IMR-90 (cell line): ENCODE results near the gene NF1. TPM values are rescaled to one million over a fixed set of nuclear protein-coding genes. Genes with fewer than 3 reads are reported as not detected.

Source experiments
- ATAC-seq: fragments of 200-7000 bp; cut with Tn5 transposase; 2 replicates; pipeline ENCODE4 v1.9.1; 2020; ENCODE audit warnings: low read depth, mild to moderate bottlenecking, moderate library complexity
- BruUV-seq: library from RNA; stranded (reverse); fragments of 400-500 nt; replicated peaks from 2 replicates; lab custom pipeline; 2021; lab: Mats Ljungman, UMichigan
- CTCF ChIA-PET: fragments of 300-600 bp; formaldehyde crosslinking; extraction: SDS; loops from one replicate; lab custom pipeline; 2021; ENCODE audit warnings: antibody characterized with exemption; lab: Yijun Ruan, JAX
- POLR2A ChIA-PET: fragments of 300-600 bp; sonication (Branson Sonifier 250); formaldehyde crosslinking; loops from one replicate; lab custom pipeline; 2022; ENCODE audit warnings: antibody characterized with exemption; ENCODE audit not compliant: unreplicated experiment; lab: Charles Lee
- DNase-seq: peaks from one replicate; pipeline ENCODE4 v3.0.0; 2013
- H2AFZ ChIP-seq: replicated peaks from 2 replicates; pipeline ENCODE3; 2013; ENCODE audit warnings: low read length, mild to moderate bottlenecking; ENCODE audit not compliant: poor library complexity
- H2AK5ac ChIP-seq: 2 replicates; pipeline ENCODE4 v1.6.1; 2013; ENCODE audit warnings: low read depth, low read length, inconsistent platforms
- H2AK9ac ChIP-seq: replicated peaks from 2 replicates; pipeline ENCODE3; 2013; ENCODE audit warnings: mild to moderate bottlenecking, low read depth, low read length, moderate library complexity; ENCODE audit not compliant: poor library complexity
- H2BK120ac ChIP-seq: 2 replicates; pipeline ENCODE4 v1.6.1; 2013; ENCODE audit warnings: low read depth, low read length, inconsistent platforms
- H2BK15ac ChIP-seq: 3 replicates; pipeline ENCODE4 v1.6.1; 2013; ENCODE audit warnings: low read depth, low read length, inconsistent platforms
- H2BK20ac ChIP-seq: 2 replicates; pipeline ENCODE4 v1.6.1; 2013; ENCODE audit warnings: low read depth, mild to moderate bottlenecking, inconsistent platforms, low read length, moderate library complexity
- H2BK5ac ChIP-seq: 2 replicates; pipeline ENCODE4 v1.6.1; 2013; ENCODE audit warnings: mild to moderate bottlenecking, low read depth, low read length, inconsistent platforms; ENCODE audit not compliant: poor library complexity, severe bottlenecking
- H3K14ac ChIP-seq: replicated peaks from 2 replicates; pipeline ENCODE4 v1.6.1; 2013; ENCODE audit warnings: low read depth, low read length, inconsistent platforms
- H3K18ac ChIP-seq: 2 replicates; pipeline ENCODE4 v1.6.1; 2013; ENCODE audit warnings: low read depth, low read length, control low read depth
- H3K23ac ChIP-seq: 2 replicates; pipeline ENCODE4 v1.6.1; 2013; ENCODE audit warnings: low read depth, low read length, inconsistent platforms
- H3K27ac ChIP-seq: 2 replicates; pipeline ENCODE4 v1.5.1; 2013; ENCODE audit warnings: mild to moderate bottlenecking, control low read depth, low read length; ENCODE audit not compliant: insufficient read depth
- H3K27me3 ChIP-seq: 2 replicates; pipeline ENCODE4 v1.6.1; 2013; ENCODE audit warnings: low read length; ENCODE audit not compliant: control insufficient read depth, insufficient read depth
- H3K36me3 ChIP-seq: 2 replicates; pipeline ENCODE4 v1.6.1; 2013; ENCODE audit warnings: low read length, mixed read lengths; ENCODE audit not compliant: control insufficient read depth, insufficient read depth
- H3K4ac ChIP-seq: 2 replicates; pipeline ENCODE4 v1.6.1; 2013; ENCODE audit warnings: low read depth, low read length, inconsistent platforms
- H3K4me1 ChIP-seq: 2 replicates; pipeline ENCODE4 v1.6.1; 2013; ENCODE audit warnings: low read length, mixed read lengths; ENCODE audit not compliant: control insufficient read depth, insufficient read depth
- H3K4me2 ChIP-seq: 2 replicates; pipeline ENCODE4 v1.6.1; 2013; ENCODE audit warnings: low read depth, mild to moderate bottlenecking, control low read depth, low read length, moderate library complexity
- H3K4me3 ChIP-seq: 2 replicates; pipeline ENCODE4 v1.5.1; 2013; ENCODE audit warnings: low read depth, mild to moderate bottlenecking, control low read depth, low read length, moderate library complexity; ENCODE audit not compliant: insufficient read depth
- H3K56ac ChIP-seq: 2 replicates; pipeline ENCODE4 v1.6.1; 2013; ENCODE audit warnings: low read length, inconsistent platforms; ENCODE audit not compliant: insufficient read depth; ENCODE audit errors: extremely low read depth
- H3K79me1 ChIP-seq, 2 experiments: 2 replicates each; pipeline ENCODE4 v1.6.1; 2013; ENCODE audit warnings: low read length in 2 of 2, inconsistent platforms in 1 of 2, low read depth in 1 of 2
- H3K9ac ChIP-seq: 2 replicates; pipeline ENCODE4 v1.6.1; 2013; ENCODE audit warnings: low read depth, low read length, control low read depth
- H3K9me1 ChIP-seq: 2 replicates; pipeline ENCODE4 v1.6.1; 2013; ENCODE audit warnings: low read length, inconsistent platforms; ENCODE audit not compliant: insufficient read depth
- H3K9me3 ChIP-seq: 2 replicates; pipeline ENCODE4 v1.6.1; 2013; ENCODE audit warnings: low read length; ENCODE audit not compliant: control insufficient read depth, insufficient read depth
- H4K20me1 ChIP-seq: 2 replicates; pipeline ENCODE4 v1.6.1; 2013; ENCODE audit warnings: low read length, inconsistent platforms; ENCODE audit not compliant: insufficient read depth
- H4K5ac ChIP-seq: 2 replicates; pipeline ENCODE4 v1.6.1; 2013; ENCODE audit warnings: mild to moderate bottlenecking, low read depth, low read length, control low read depth
- H4K8ac ChIP-seq, 2 experiments: 2 replicates each; pipeline ENCODE4 v1.6.1; 2013; ENCODE audit warnings: low read depth in 2 of 2, low read length in 2 of 2, control low read depth in 1 of 2, inconsistent platforms in 1 of 2
- H4K91ac ChIP-seq: 2 replicates; pipeline ENCODE4 v1.6.1; 2013; ENCODE audit warnings: low read depth, low read length, inconsistent platforms; ENCODE audit not compliant: insufficient read depth
- BHLHE40 ChIP-seq: fragments of 150-350 bp; IDR thresholded peaks from 2 replicates; pipeline ENCODE4 v1.6.1; 2016; ENCODE audit warnings: mild to moderate bottlenecking, low read depth, low read length
- CEBPB ChIP-seq: IDR thresholded peaks from 2 replicates; pipeline ENCODE4 v1.6.1; 2012; ENCODE audit warnings: low read depth, low read length, improper control_type of control experiment
- CHD1 ChIP-seq: IDR thresholded peaks from 2 replicates; pipeline ENCODE4 v1.6.1; 2012; ENCODE audit warnings: low read depth, low read length, improper control_type of control experiment
- CTCF ChIP-seq: conservative IDR thresholded peaks from 2 replicates; pipeline ENCODE4 v1.5.1; 2012; ENCODE audit warnings: mild to moderate bottlenecking, low read depth, low read length, improper control_type of control experiment
- ELK1 ChIP-seq: fragments of 150-350 bp; IDR thresholded peaks from 2 replicates; pipeline ENCODE4 v1.6.1; 2016; ENCODE audit warnings: low read depth, mild to moderate bottlenecking, low read length, moderate library complexity, borderline replicate concordance
- FOS ChIP-seq: fragments of 150-350 bp; IDR thresholded peaks from 2 replicates; pipeline ENCODE4 v1.6.1; 2016; ENCODE audit warnings: low read depth, low read length
- MAFK ChIP-seq: IDR thresholded peaks from 2 replicates; pipeline ENCODE4 v1.6.1; 2012; ENCODE audit warnings: low read depth, low read length, improper control_type of control experiment
- MAZ ChIP-seq: IDR thresholded peaks from 2 replicates; pipeline ENCODE4 v1.6.1; 2012; ENCODE audit warnings: low read depth, mild to moderate bottlenecking, low read length, improper control_type of control experiment, moderate library complexity, borderline replicate concordance
- MXI1 ChIP-seq: IDR thresholded peaks from 2 replicates; pipeline ENCODE4 v1.6.1; 2012; ENCODE audit warnings: low read depth, mild to moderate bottlenecking, low read length, moderate library complexity, borderline replicate concordance
- NFE2L2 ChIP-seq: fragments of 150-350 bp; IDR thresholded peaks from 2 replicates; pipeline ENCODE4 v1.6.1; 2016; ENCODE audit warnings: low read depth, mild to moderate bottlenecking, low read length
- POLR2A ChIP-seq: IDR thresholded peaks from 2 replicates; pipeline ENCODE4 v1.6.1; 2012; ENCODE audit warnings: mild to moderate bottlenecking, low read depth, low read length
- RAD21 ChIP-seq: IDR thresholded peaks from 2 replicates; pipeline ENCODE4 v1.6.1; 2012; ENCODE audit warnings: low read length, improper control_type of control experiment
- RCOR1 ChIP-seq: IDR thresholded peaks from 2 replicates; pipeline ENCODE4 v1.6.1; 2012; ENCODE audit warnings: mild to moderate bottlenecking, low read length, improper control_type of control experiment; ENCODE audit not compliant: insufficient replicate concordance
- RFX5 ChIP-seq: IDR thresholded peaks from 2 replicates; pipeline ENCODE4 v1.8.0; 2012; ENCODE audit warnings: low read depth, mild to moderate bottlenecking, low read length, moderate library complexity
- SMC3 ChIP-seq: fragments of 150-350 bp; IDR thresholded peaks from 2 replicates; pipeline ENCODE4 v1.6.1; 2016; ENCODE audit warnings: low read depth, mild to moderate bottlenecking, antibody characterized with exemption, low read length, moderate library complexity
- USF2 ChIP-seq: fragments of 150-350 bp; IDR thresholded peaks from 2 replicates; pipeline ENCODE4 v1.6.1; 2017; ENCODE audit warnings: mild to moderate bottlenecking, antibody characterized with exemption, low read length, low read depth
- WGBS, 2 experiments: methylation state at CpG; one replicate each; pipeline versions ENCODE4 v1.1.5 to v1.1.7; 2013; ENCODE audit warnings: missing lambda C conversion rate in 2 of 2; ENCODE audit not compliant: insufficient read length in 1 of 2; ENCODE audit errors: extremely low coverage in 2 of 2; 5-methylcytosine and 5-hydroxymethylcytosine counted together
- dilution Hi-C: fragments of 300-500 bp; cut with HindIII; formaldehyde crosslinking; loops from one replicate; pipeline ENCODE4 v1.14.3; 2018; ENCODE audit warnings: low sequenced_read_pairs; ENCODE audit not compliant: unreplicated experiment
- in situ Hi-C: fragments of 300-500 bp; cut with MboI; formaldehyde crosslinking; loops from 3 replicates; pipeline ENCODE4 v1.14.3; 2019; ENCODE audit warnings: low sequenced_read_pairs, inconsistent platforms, mixed read lengths
- intact Hi-C: fragments of 100-400 bp; cut with micrococcal nuclease; formaldehyde crosslinking; loops from 2 replicates; pipeline ENCODE4 v1.10.0; 2022
- polyA plus RNA-seq, 3 experiments: library from polyadenylated mRNA; depleted of rRNA; stranded (reverse); fragments of >200 nt; gene quantifications; 2 replicates each; pipeline ENCODE4 v1.2.3, GENCODE V29; 2012; ENCODE audit warnings: low replicate concordance in 1 of 3
- total RNA-seq: library from RNA; depleted of rRNA; stranded (reverse); fragments of >200 nt; gene quantifications from 2 replicates; pipeline ENCODE4 v1.2.3, GENCODE V29; 2012

The NF1 gene
- total and polyA plus RNA-seq, 2 of the 4 experiments (the other 2 are of a cell fraction) = 17.9 to 48.6 TPM

- Histone ChIP-seq H3K4me2 (no peak overlapping the region), H3K36me3 (peaks cover 18% of the 10 kb centered on the region), H4K5ac (no peak overlapping the region), H3K9me3 (no peaks in the 10 kb centered on the region), H4K8ac (no peak overlapping the region), H3K9ac (no peak overlapping the region), H3K18ac (no peak overlapping the region), H3K9me1 (peaks cover 4% of the 10 kb centered on the region; the same call in 1 of the 2 replicates), H3K27me3 (no peaks in the 10 kb centered on the region), H2BK20ac (no peak overlapping the region), H2BK5ac (no peak overlapping the region), H2BK120ac (no peak overlapping the region), H3K23ac (no peak overlapping the region), H3K4ac (no peak overlapping the region), H2BK15ac (no peak overlapping the region), H2AFZ (no peak overlapping the region), H3K79me1 (peaks cover 2 to 5% of the 10 kb centered on the region in 2 experiments; a peak in 2 of 4 replicates), H2AK9ac (no peak overlapping the region), H3K4me3 (no peak overlapping the region), H3K4me1 (no peaks in the 10 kb centered on the region), H3K56ac (no peak overlapping the region), H3K14ac (no peak overlapping the region), H4K20me1 (no peaks in the 10 kb centered on the region), H2AK5ac (no peak overlapping the region), H4K91ac (no peak overlapping the region), H3K27ac (no peak overlapping the region)
- DNase-seq (no peak), ATAC-seq (no peak)
- no CpG with 5 or more reads among the region's 3 CpGs for WGBS, 2 experiments
- no peak for TF ChIP-seq BHLHE40
- no peak for TF ChIP-seq POLR2A
- TF ChIP-seq RFX5 = no peak
- TF ChIP-seq RCOR1 = no peak
- no peak for TF ChIP-seq MXI1
- no peak for TF ChIP-seq MAZ
- TF ChIP-seq MAFK = no peak
- TF ChIP-seq CEBPB = no peak
- no peak for TF ChIP-seq ELK1
- TF ChIP-seq CHD1 = no peak
- no peak for TF ChIP-seq FOS
- no peak for TF ChIP-seq RAD21
- TF ChIP-seq SMC3 = no peak
- no peak for TF ChIP-seq USF2
- no peak for TF ChIP-seq NFE2L2
- no peak for TF ChIP-seq CTCF
- dilution Hi-C loops = no loop called here
- in situ Hi-C loops = no loop called here
- CTCF ChIA-PET = no interaction called here
- intact Hi-C loops = no loop called here
- POLR2A ChIA-PET = interaction anchor here (0.6 kb wide), 1 partner anchor 20 kb away, joined by 5 read pairs; no protein-coding TSS in a partner anchor
- no TSS peak for BruUV-seq
Measured at GRCh38 chr17:31226950-31227349, 132.2 kb downstream of the NF1 start.
